Ishikawa (cell line): Measurements from ENCODE around the gene CARD14.

Experiments
- CEBPB ChIP-seq: IDR thresholded peaks from 2 replicates; pipeline ENCODE4 v1.6.1; 2012
- CREB1 ChIP-seq: IDR thresholded peaks from 2 replicates; pipeline ENCODE4 v1.6.1; 2012; ENCODE audit warnings: low read depth
- EGR1 ChIP-seq: IDR thresholded peaks from 2 replicates; pipeline ENCODE4 v1.6.1; 2012
- EP300 ChIP-seq: IDR thresholded peaks from 2 replicates; pipeline ENCODE4 v1.6.1; 2012; ENCODE audit warnings: borderline replicate concordance
- FOXM1 ChIP-seq: IDR thresholded peaks from 2 replicates; pipeline ENCODE4 v1.6.1; 2012; ENCODE audit warnings: low read depth, borderline replicate concordance
- MAX ChIP-seq: IDR thresholded peaks from 2 replicates; pipeline ENCODE4 v1.6.1; 2012
- NFIC ChIP-seq: IDR thresholded peaks from 2 replicates; pipeline ENCODE4 v1.6.1; 2012
- RAD21 ChIP-seq: IDR thresholded peaks from 2 replicates; pipeline ENCODE4 v1.6.1; 2012; ENCODE audit warnings: low read depth
- REST ChIP-seq: IDR thresholded peaks from 2 replicates; pipeline ENCODE4 v1.6.1; 2012; ENCODE audit warnings: low read depth, mild to moderate bottlenecking
- TAF1 ChIP-seq: IDR thresholded peaks from 2 replicates; pipeline ENCODE4 v1.6.1; 2012; ENCODE audit warnings: low read depth, mild to moderate bottlenecking
- TCF12 ChIP-seq: IDR thresholded peaks from 2 replicates; pipeline ENCODE4 v1.6.1; 2012; ENCODE audit warnings: low read depth
- TEAD4 ChIP-seq: IDR thresholded peaks from 2 replicates; pipeline ENCODE4 v1.6.1; 2012
- USF1 ChIP-seq: IDR thresholded peaks from 2 replicates; pipeline ENCODE4 v1.6.1; 2012
- YY1 ChIP-seq: IDR thresholded peaks from 2 replicates; pipeline ENCODE4 v1.6.1; 2012; ENCODE audit warnings: low read depth
- ZBTB7A ChIP-seq: IDR thresholded peaks from 2 replicates; pipeline ENCODE4 v1.6.1; 2012; ENCODE audit warnings: low read depth

The CARD14 gene

GRCh38 chr17:80141463-80142165 lies 28.2 kb upstream of the CARD14 start:
- no peak for TF ChIP-seq NFIC
- TF ChIP-seq USF1, result no peak
- no peak for TF ChIP-seq FOXM1
- TF ChIP-seq MAX, result no peak
- TF ChIP-seq REST, result no peak

GRCh38 chr17:80142929-80143328 lies 26.9 kb upstream of the CARD14 start:
- TF ChIP-seq EGR1 (no peak), ZBTB7A (no peak), YY1 (no peak), TEAD4 (no peak), USF1 (no peak), REST (no peak), NFIC (no peak), CEBPB (no peak), RAD21 (no peak), TCF12 (no peak), EP300 (no peak), MAX (no peak)

GRCh38 chr17:80145076-80146075 lies 24.5 kb upstream of the CARD14 start:
- TF ChIP-seq REST (no peak), EGR1 (no peak), CREB1 (no peak), TCF12 (no peak), NFIC (no peak), CEBPB (no peak), TAF1 (no peak), FOXM1 (no peak), YY1 (no peak)

- TF ChIP-seq CEBPB (no peak), USF1 (no peak), YY1 (peak; percentile 62), TEAD4 (no peak), NFIC (no peak), FOXM1 (no peak), TAF1 (no peak), ZBTB7A (peak; percentile 24; the same call in 1 of the 2 replicates), RAD21 (no peak)
These were observed 23.5 kb upstream of the CARD14 start for GRCh38 chr17:80146121-80147034.
